Panc1 (cell line): Measurements from ENCODE around the gene WDR31. TPM values are rescaled to one million over a fixed set of nuclear protein-coding genes. Genes with fewer than 3 reads are reported as not detected.

Experiments used
- ATAC-seq: fragments of 200-7000 bp; cut with Tn5 transposase; 2 replicates; pipeline ENCODE4 v1.9.1; 2020; ENCODE audit warnings: mild to moderate bottlenecking, moderate library complexity
- BruUV-seq: library from RNA; stranded (reverse); fragments of 400-500 nt; replicated peaks from 2 replicates; lab custom pipeline; 2021; lab: Mats Ljungman, UMichigan
- CTCF ChIA-PET: fragments of 300-600 bp; sonication (Branson Sonifier 250); formaldehyde crosslinking; loops from one replicate; lab custom pipeline; 2022; ENCODE audit warnings: antibody characterized with exemption; lab: Charles Lee
- POLR2A ChIA-PET: fragments of 300-600 bp; sonication (Branson Sonifier 250); formaldehyde crosslinking; loops from one replicate; lab custom pipeline; 2022; ENCODE audit warnings: antibody characterized with exemption; lab: Charles Lee
- DNase-seq: peaks from one replicate; pipeline ENCODE4 v3.0.0-alpha.2; 2010; ENCODE audit warnings: low read depth, low spot score
- H3K27ac ChIP-seq: 2 replicates; pipeline ENCODE4 v1.5.1; 2011; ENCODE audit warnings: mild to moderate bottlenecking, low read length, inconsistent platforms
- H3K27me3 ChIP-seq: fragments of 200-500 bp; sonication (Bioruptor generic); 2 replicates; pipeline ENCODE4 v1.6.0; 2014; ENCODE audit warnings: low read length, inconsistent platforms; ENCODE audit not compliant: control insufficient read depth, insufficient read depth
- H3K36me3 ChIP-seq: fragments of 200-500 bp; sonication (Bioruptor generic); 2 replicates; pipeline ENCODE4 v1.5.1; 2014; ENCODE audit warnings: inconsistent platforms, mild to moderate bottlenecking, low read length, moderate library complexity; ENCODE audit not compliant: control insufficient read depth, insufficient read depth
- H3K4me1 ChIP-seq: 2 replicates; pipeline ENCODE4 v1.5.1; 2011; ENCODE audit warnings: inconsistent platforms, mild to moderate bottlenecking, low read length, moderate library complexity; ENCODE audit not compliant: control insufficient read depth, insufficient read depth
- H3K4me3 ChIP-seq, 2 experiments: 2 replicates each; pipeline ENCODE4 v1.5.1; 2011 to 2012; ENCODE audit warnings: low read depth in 2 of 2, low read length in 2 of 2, mild to moderate bottlenecking in 2 of 2, inconsistent platforms in 1 of 2, moderate library complexity in 1 of 2
- H3K9me3 ChIP-seq: fragments of 200-500 bp; sonication (Bioruptor generic); 2 replicates; pipeline ENCODE4 v1.5.1; 2014; ENCODE audit warnings: low read depth, mild to moderate bottlenecking, inconsistent platforms, low read length, moderate library complexity; ENCODE audit not compliant: control insufficient read depth, insufficient read depth
- CTCF ChIP-seq: fragments of 450-650 bp; IDR thresholded peaks from 2 replicates; pipeline ENCODE4 v1.5.1; 2017; ENCODE audit warnings: mild to moderate bottlenecking
- POLR2AphosphoS5 ChIP-seq: IDR thresholded peaks from 2 replicates; pipeline ENCODE4 v1.6.1; 2012; ENCODE audit warnings: mild to moderate bottlenecking, low read depth, low read length, moderate library complexity
- REST ChIP-seq, 2 experiments: IDR thresholded peaks; 2 replicates each; pipeline ENCODE4 v1.6.1; 2011 to 2012; ENCODE audit warnings: low read depth in 2 of 2, control low read depth in 1 of 2, low read length in 1 of 2, mild to moderate bottlenecking in 1 of 2, moderate library complexity in 1 of 2; ENCODE audit not compliant: insufficient read depth in 1 of 2
- SIN3A ChIP-seq: IDR thresholded peaks from 2 replicates; pipeline ENCODE4 v1.6.1; 2012; ENCODE audit warnings: low read depth, mild to moderate bottlenecking, low read length, moderate library complexity, borderline replicate concordance; ENCODE audit not compliant: insufficient read depth
- TCF7L2 ChIP-seq: IDR thresholded peaks from 2 replicates; pipeline ENCODE4 v1.6.1; 2011; ENCODE audit warnings: mild to moderate bottlenecking, low read depth, low read length, inconsistent platforms
- in situ Hi-C: cut with HindIII; loops from 2 replicates; pipeline ENCODE4 v1.10.0; 2016; ENCODE audit warnings: low sequenced_read_pairs, low pct_unique_long_range_greater_than_20kb
- intact Hi-C: fragments of 100-400 bp; cut with micrococcal nuclease; formaldehyde crosslinking; loops from one replicate; pipeline ENCODE4 v1.10.0; 2022; ENCODE audit not compliant: unreplicated experiment
- total RNA-seq: library from RNA; stranded (reverse); gene quantifications from one replicate; pipeline ENCODE4 v1.2.1, GENCODE V29; 2021; ENCODE audit not compliant: unreplicated experiment

Gene WDR31
- total RNA-seq, 1 experiment from 2014 or later = 0.80 TPM

GRCh38 chr9:113376634-113377567 is 36.8 kb upstream of the WDR31 start, which contains the start of gene HDHD3:
Gene HDHD3 (minus strand): TSS chr9:113376986. CDS start chr9:113374354, 2,632 bp downstream.
- ATAC-seq = peak; percentile 98
- peak within 1 kb of the TSS; percentile 75 for H3K27ac ChIP-seq
- no peaks in the 10 kb centered on the region for H3K9me3 ChIP-seq
- intact Hi-C loops = no loop called here
- no peak for DNase-seq
- in situ Hi-C loops = no loop called here
- no TSS peak for BruUV-seq
- no peaks in the 10 kb centered on the region; the same call in 1 of the 2 replicates for H3K36me3 ChIP-seq
- CTCF ChIA-PET = interaction anchor here (0.6 to 0.8 kb wide), 3 partner anchors 95 to 212 kb away, joined by 3 to 4 read pairs (median 3); no protein-coding TSS in a partner anchor
- peak within 1 kb of the TSS; percentile 76 to 82 for H3K4me3 ChIP-seq
- POLR2A ChIA-PET = interaction anchor here (0.6 kb wide), 1 partner anchor 107 kb away, joined by 4 read pairs; no protein-coding TSS in a partner anchor
- no peak for TF ChIP-seq SIN3A
- TF ChIP-seq POLR2AphosphoS5 = peak; percentile 70; the same call in 1 of the 2 replicates
- no peaks in the 10 kb centered on the region; the same call in 1 of the 2 replicates for H3K4me1 ChIP-seq
- H3K27me3 ChIP-seq = no peaks in the 10 kb centered on the region

GRCh38 chr9:113375057-113376023 is 35.3 kb upstream of the WDR31 start:
- ATAC-seq (no peak), DNase-seq (no peak)
- H3K36me3 ChIP-seq = no peaks in the 10 kb centered on the region; the same call in 1 of the 2 replicates
- POLR2A ChIA-PET = interaction anchor here (0.6 to 0.7 kb wide), 2 partner anchors 12 to 555 kb away, joined by 3 to 6 read pairs; no protein-coding TSS in a partner anchor
- 0 out of 2 replicates have a peak overlapping the region, but pooled peaks have one; percentile 29 for H3K27ac ChIP-seq
- intact Hi-C loops = no loop called here
- no peaks in the 10 kb centered on the region for H3K27me3 ChIP-seq
- TF ChIP-seq TCF7L2 (no peak), REST (IDR thresholded peaks at IDR 0.05; ENCODE audit: insufficient read depth in 1 of 2, low read depth in 2 of 2, low read length in 1 of 2) (no peak), POLR2AphosphoS5 (no peak), CTCF (no peak), SIN3A (no peak)
- BruUV-seq = TSS peak; percentile 88
- in situ Hi-C loops = no loop called here
- CTCF ChIA-PET = no interaction called here
- peak overlapping the region; percentile 76 to 82 for H3K4me3 ChIP-seq
- H3K9me3 ChIP-seq = no peaks in the 10 kb centered on the region
- H3K4me1 ChIP-seq = no peaks in the 10 kb centered on the region; the same call in 1 of the 2 replicates
